Gastroesophageal sphincter (tissue), 4 donors: ENCODE measurements around the gene IDI1. TPM values are rescaled to one million over a fixed set of nuclear protein-coding genes. Genes with fewer than 3 reads are reported as not detected.

ENCODE experiments used
- ATAC-seq: fragments of 150-250 bp; one replicate; pipeline ENCODE4 v1.9.1; 2016; ENCODE audit warnings: mild to moderate bottlenecking, moderate library complexity
- H3K27ac ChIP-seq, 4 donors: fragments of 200-600 bp; sonication (generic) in 3 of 4; 1 replicate in 3 of 4; 2 replicates in 1 of 4; pipeline ENCODE4 v1.5.1; 2016 to 2019
- H3K27me3 ChIP-seq: fragments of 200-600 bp; sonication (generic); one replicate; pipeline ENCODE4 v1.5.1; 2019
- H3K36me3 ChIP-seq, 2 donors: fragments of 200-600 bp; sonication (generic); one replicate each; pipeline ENCODE4 v1.5.1; 2019; ENCODE audit warnings: control low read depth in 1 of 2
- H3K4me1 ChIP-seq, 3 donors: fragments of 200-600 bp; sonication (generic); 1 replicate in 2 of 3; 2 replicates in 1 of 3; pipeline ENCODE4 v1.5.1; 2016 to 2019; ENCODE audit warnings: control low read depth in 2 of 3
- H3K4me3 ChIP-seq, 2 donors: fragments of 200-600 bp; sonication (generic); one replicate each; pipeline ENCODE4 v1.5.1; 2019; ENCODE audit warnings: mild to moderate bottlenecking in 1 of 2, moderate library complexity in 1 of 2
- H3K9me3 ChIP-seq, 3 donors: fragments of 200-600 bp; sonication (generic); one replicate each; pipeline ENCODE4 v1.5.1; 2017 to 2019; ENCODE audit warnings: control low read depth in 2 of 3
- CTCF ChIP-seq, 4 experiments: fragments of 200-600 bp in 2 of 4; fragments of 450-650 bp in 2 of 4; sonication (generic) in 1 of 4; IDR thresholded peaks; one replicate each; pipeline ENCODE4 v1.5.1; 2017 to 2019; ENCODE audit warnings: antibody characterized with exemption in 4 of 4, mild to moderate bottlenecking in 2 of 4, moderate library complexity in 2 of 4
- EP300 ChIP-seq: sonication (generic); formaldehyde crosslinking; IDR thresholded peaks from one replicate; pipeline ENCODE4 v1.6.1; 2017; ENCODE audit warnings: antibody characterized with exemption, mild to moderate bottlenecking
- POLR2A ChIP-seq, 2 donors: fragments of 450-650 bp; IDR thresholded peaks; one replicate each; pipeline ENCODE4 v1.6.1; 2017; ENCODE audit warnings: antibody characterized with exemption in 2 of 2, mild to moderate bottlenecking in 2 of 2, moderate library complexity in 1 of 2
- POLR2AphosphoS5 ChIP-seq: sonication (generic); formaldehyde crosslinking; IDR thresholded peaks from one replicate; pipeline ENCODE4 v1.6.1; 2017; ENCODE audit warnings: antibody characterized with exemption
- WGBS, 2 donors: methylation state at CpG; one replicate each; pipeline ENCODE4 v1.1.5; 2018; ENCODE audit warnings: low coverage in 1 of 2; 5-methylcytosine and 5-hydroxymethylcytosine counted together
- total RNA-seq, 4 donors: library from RNA; depleted of rRNA; stranded (reverse); fragments of >200 nt; gene quantifications; one replicate each; pipeline ENCODE4 v1.1.0, GENCODE V29; 2016

IDI1 gene
- total RNA-seq, 4 donors from 2014 or later = 19.2 to 32.4 (median 29.5) TPM

GRCh38 chr10:992871-993270, 56.0 kb downstream of the IDI1 start:
- no peaks in the 10 kb centered on the region for H3K27me3 ChIP-seq
- no peak overlapping the region for H3K4me3 ChIP-seq
- peaks cover 0 to 58% of the 10 kb centered on the region in 2 donors for H3K36me3 ChIP-seq
- no peak overlapping the region for H3K27ac ChIP-seq
- ATAC-seq = no peak
- peaks cover 0 to 25% (median 10%) of the 10 kb centered on the region in 3 donors for H3K4me1 ChIP-seq
- no peaks in the 10 kb centered on the region for H3K9me3 ChIP-seq
- TF ChIP-seq POLR2AphosphoS5 = no peak
- no peak for TF ChIP-seq CTCF (IDR thresholded peaks at IDR 0.05)
- TF ChIP-seq EP300 = no peak
- no peak for TF ChIP-seq POLR2A (IDR thresholded peaks at IDR 0.05)

DNA sequence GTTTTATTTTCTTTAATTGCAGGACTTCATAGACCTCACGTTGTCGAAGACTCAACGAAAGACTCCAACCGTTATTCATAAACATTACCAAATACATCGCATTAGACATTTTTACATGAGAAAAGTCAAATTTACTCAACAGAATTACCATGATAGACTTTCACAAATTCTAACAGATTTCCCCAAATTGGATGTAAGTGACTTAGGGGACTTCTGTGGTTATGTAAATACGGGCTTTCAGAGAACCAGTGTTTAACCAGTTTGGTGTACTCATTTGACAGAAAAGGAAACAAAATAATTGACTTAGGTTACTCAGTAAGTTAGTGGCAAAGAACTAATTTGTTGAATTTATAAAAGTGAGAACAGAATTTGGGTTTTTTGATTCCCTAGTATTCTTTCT, 56.5 kb downstream of the IDI1 start:
- H3K4me3 ChIP-seq = no peak overlapping the region
- H3K27ac ChIP-seq = no peak overlapping the region
- no peak for ATAC-seq
- peaks cover 0 to 54% of the 10 kb centered on the region in 2 donors for H3K36me3 ChIP-seq
- no peaks in the 10 kb centered on the region for H3K27me3 ChIP-seq
- peaks cover 0 to 29% (median 10%) of the 10 kb centered on the region in 3 donors for H3K4me1 ChIP-seq
- no peaks in the 10 kb centered on the region for H3K9me3 ChIP-seq
- TF ChIP-seq EP300 = no peak
- TF ChIP-seq CTCF (IDR thresholded peaks at IDR 0.05) = no peak
- TF ChIP-seq POLR2AphosphoS5 = no peak
- no peak for TF ChIP-seq POLR2A (IDR thresholded peaks at IDR 0.05)
- 92 to 93% methylated on average over 6 of the region's 6 CpGs for WGBS, 2 donors

DNA sequence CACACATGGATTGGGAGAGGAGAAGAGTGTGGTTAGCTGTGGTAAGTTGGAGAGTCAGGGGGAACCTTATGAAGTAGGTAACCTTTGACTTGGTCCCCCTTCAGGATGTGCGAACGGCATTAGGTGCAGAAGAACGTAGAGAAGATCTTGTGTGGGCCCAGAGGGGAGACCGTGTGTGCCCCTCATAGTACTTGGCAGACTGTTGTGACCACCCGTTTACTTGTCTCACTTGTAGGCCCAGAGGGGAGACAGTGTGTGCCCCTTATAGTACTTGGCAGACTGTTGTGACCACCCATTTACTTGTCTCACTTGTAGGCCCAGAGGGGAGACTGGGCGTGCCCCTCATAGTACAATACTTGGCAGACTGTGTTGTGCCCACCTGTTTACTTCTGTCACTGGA, 58.1 kb downstream of the IDI1 start:
- 88 to 90% methylated on average over 3 to 6 of the region's 6 CpGs for WGBS, 2 donors
- ATAC-seq = no peak

More for the DNA sequence above, 58.1 kb downstream of the IDI1 start:
- Histone ChIP-seq H3K9me3 (no peaks in the 10 kb centered on the region), H3K4me1 (peaks cover 0 to 35% (median 16%) of the 10 kb centered on the region in 3 donors), H3K27me3 (no peaks in the 10 kb centered on the region), H3K27ac (no peak overlapping the region), H3K4me3 (no peak overlapping the region), H3K36me3 (peaks cover 0 to 38% of the 10 kb centered on the region in 2 donors)
- no peak for TF ChIP-seq EP300
- no peak for TF ChIP-seq POLR2A (IDR thresholded peaks at IDR 0.05)
- no peak for TF ChIP-seq POLR2AphosphoS5
- TF ChIP-seq CTCF (IDR thresholded peaks at IDR 0.05) = no peak

Other genes starting within 250 kb of the IDI1 start
- 10 to 100 TPM; 24.9 to 47.5 (median 35.2) TPM for gene LARP4B, start 117.4 kb downstream of the IDI1 start, total RNA-seq
- gene GTPBP4, start 60.7 kb downstream of the IDI1 start, total RNA-seq = 10 to 100 TPM; 16.0 to 31.5 (median 21.5) TPM
- gene IDI2, start 23.3 kb downstream of the IDI1 start, total RNA-seq = not detected
- 10 to 100 TPM; 11.4 to 16.7 (median 13.9) TPM for gene WDR37, start 7.3 kb upstream of the IDI1 start, total RNA-seq